Activated naive CD8-positive, alpha-beta T cell treated with anti-CD3 and anti-CD28 coated beads, Interleukin-2, amount 50 U/mL, for 24 hours (primary cell): ENCODE results near the gene ANO10.
"Not testable (repeated sequence)": the region's sequence is repeated elsewhere in the genome, so short reads cannot be mapped to it uniquely, and the experiment has no call there.

ENCODE experiments used
- ATAC-seq: fragments of 150-1000 bp; cut with Tn5 transposase; one replicate; pipeline ENCODE4 v1.10.0; 2021
- DNase-seq: peaks from one replicate; pipeline ENCODE4 v3.0.0; 2021
- H3K27ac Mint-ChIP-seq: one replicate; pipeline ENCODE4 v1.8.0; 2021; ENCODE audit warnings: mild to moderate bottlenecking, mixed read lengths
- H3K27me3 Mint-ChIP-seq: one replicate; pipeline ENCODE4 v1.8.0; 2021; ENCODE audit warnings: mixed read lengths
- H3K36me3 Mint-ChIP-seq: one replicate; pipeline ENCODE4 v1.8.0; 2021; ENCODE audit warnings: low read depth, mixed read lengths
- H3K4me1 Mint-ChIP-seq: one replicate; pipeline ENCODE4 v1.8.0; 2021; ENCODE audit warnings: mixed read lengths
- H3K4me3 Mint-ChIP-seq: one replicate; pipeline ENCODE4 v1.8.0; 2021; ENCODE audit warnings: mild to moderate bottlenecking, moderate library complexity, mixed read lengths
- H3K9me3 Mint-ChIP-seq: one replicate; pipeline ENCODE4 v1.8.0; 2021; ENCODE audit warnings: mixed read lengths

ANO10 gene

GRCh38 chr3:43621656-43622432 is at the start of gene ANO10:
ANO10 (minus strand) TSS chr3:43622011; CDS start chr3:43605852, 16,159 bp downstream.
- Mint-ChIP-seq H3K27me3 (no peaks in the 10 kb centered on the region), H3K4me1 (peaks cover 18% of the 10 kb centered on the region), H3K36me3 (no peaks in the 10 kb centered on the region)

GRCh38 chr3:43670635-43671522 is 49.1 kb upstream of the ANO10 start:
- DNase-seq = no peak

More at GRCh38 chr3:43621656-43622432, at the start of gene ANO10:
- Mint-ChIP-seq H3K9me3 (no peaks in the 10 kb centered on the region), H3K4me3 (peak within 1 kb of the TSS; percentile 86), H3K27ac (peak within 1 kb of the TSS; percentile 75)
- peak; percentile 99 for DNase-seq
- peak; percentile 95 for ATAC-seq

GRCh38 chr3:43665011-43665410 is 43.2 kb upstream of the ANO10 start:
- H3K4me1 Mint-ChIP-seq, ATAC-seq, H3K27ac Mint-ChIP-seq, H3K36me3 Mint-ChIP-seq, H3K9me3 Mint-ChIP-seq, DNase-seq, H3K4me3 Mint-ChIP-seq: not testable (repeated sequence)
- peaks cover 12% of the 10 kb centered on the region for H3K27me3 Mint-ChIP-seq

More at GRCh38 chr3:43670635-43671522, 49.1 kb upstream of the ANO10 start:
- ATAC-seq = no peak
- Mint-ChIP-seq H3K27ac (no peak overlapping the region), H3K36me3 (no peaks in the 10 kb centered on the region), H3K27me3 (peaks cover 17% of the 10 kb centered on the region), H3K4me3 (no peak overlapping the region), H3K4me1 (no peaks in the 10 kb centered on the region), H3K9me3 (no peaks in the 10 kb centered on the region)

- not testable (repeated sequence) for ATAC-seq, H3K36me3 Mint-ChIP-seq, H3K4me1 Mint-ChIP-seq, H3K4me3 Mint-ChIP-seq, H3K27ac Mint-ChIP-seq, H3K9me3 Mint-ChIP-seq, DNase-seq, H3K27me3 Mint-ChIP-seq
Measured at GRCh38 chr3:43661376-43661775, 39.6 kb upstream of the ANO10 start.

- no peaks in the 10 kb centered on the region for H3K4me1 Mint-ChIP-seq
- no peak overlapping the region for H3K4me3 Mint-ChIP-seq
- no peak for DNase-seq
Measured at GRCh38 chr3:43659250-43659880, 37.6 kb upstream of the ANO10 start.

GRCh38 chr3:43656390-43656789 is 34.6 kb upstream of the ANO10 start:
- ATAC-seq, H3K36me3 Mint-ChIP-seq, H3K9me3 Mint-ChIP-seq, H3K4me3 Mint-ChIP-seq, DNase-seq, H3K4me1 Mint-ChIP-seq, H3K27me3 Mint-ChIP-seq, H3K27ac Mint-ChIP-seq: not testable (repeated sequence)

More at GRCh38 chr3:43659250-43659880, 37.6 kb upstream of the ANO10 start:
- Mint-ChIP-seq H3K36me3 (no peaks in the 10 kb centered on the region), H3K9me3 (no peaks in the 10 kb centered on the region), H3K27ac (no peak overlapping the region), H3K27me3 (no peaks in the 10 kb centered on the region)
- no peak for ATAC-seq

- Mint-ChIP-seq H3K9me3 (no peaks in the 10 kb centered on the region), H3K36me3 (no peaks in the 10 kb centered on the region), H3K27ac (no peak overlapping the region), H3K4me3 (no peak overlapping the region), H3K27me3 (peaks cover 6% of the 10 kb centered on the region), H3K4me1 (no peaks in the 10 kb centered on the region)
- ATAC-seq (no peak), DNase-seq (no peak)
Measured at GRCh38 chr3:43650345-43650744, 28.5 kb upstream of the ANO10 start.

- DNase-seq = no peak
- H3K27ac Mint-ChIP-seq = no peak overlapping the region
- H3K4me3 Mint-ChIP-seq = no peak overlapping the region
- peaks cover 6% of the 10 kb centered on the region for H3K27me3 Mint-ChIP-seq
- no peak for ATAC-seq
- H3K36me3 Mint-ChIP-seq = no peaks in the 10 kb centered on the region
- H3K4me1 Mint-ChIP-seq = no peaks in the 10 kb centered on the region
- no peaks in the 10 kb centered on the region for H3K9me3 Mint-ChIP-seq
Measured at GRCh38 chr3:43649365-43649968, 27.7 kb upstream of the ANO10 start.

- H3K27me3 Mint-ChIP-seq = peaks cover 6% of the 10 kb centered on the region
- H3K36me3 Mint-ChIP-seq = no peaks in the 10 kb centered on the region
- H3K9me3 Mint-ChIP-seq = no peaks in the 10 kb centered on the region
- DNase-seq (no peak), ATAC-seq (no peak)
- H3K4me3 Mint-ChIP-seq = no peak overlapping the region
- H3K4me1 Mint-ChIP-seq = no peaks in the 10 kb centered on the region
- H3K27ac Mint-ChIP-seq = no peak overlapping the region
Measured at GRCh38 chr3:43648957-43649356, 27.1 kb upstream of the ANO10 start.

- ATAC-seq (no peak), DNase-seq (no peak)
- Mint-ChIP-seq H3K36me3 (no peaks in the 10 kb centered on the region), H3K27ac (no peak overlapping the region), H3K4me3 (no peak overlapping the region), H3K9me3 (no peaks in the 10 kb centered on the region), H3K27me3 (peaks cover 6% of the 10 kb centered on the region), H3K4me1 (no peaks in the 10 kb centered on the region)
Measured at GRCh38 chr3:43647331-43648166, 25.7 kb upstream of the ANO10 start.

GRCh38 chr3:43644443-43644842 is 22.6 kb upstream of the ANO10 start:
- Mint-ChIP-seq H3K4me3 (no peak overlapping the region), H3K27me3 (peaks cover 9% of the 10 kb centered on the region), H3K27ac (no peak overlapping the region), H3K9me3 (no peaks in the 10 kb centered on the region), H3K36me3 (no peaks in the 10 kb centered on the region), H3K4me1 (no peaks in the 10 kb centered on the region)
- DNase-seq = no peak
- no peak for ATAC-seq

- no peak for ATAC-seq
- Mint-ChIP-seq H3K9me3 (no peaks in the 10 kb centered on the region), H3K27ac (no peak overlapping the region), H3K27me3 (peaks cover 6% of the 10 kb centered on the region), H3K36me3 (no peaks in the 10 kb centered on the region), H3K4me3 (no peak overlapping the region), H3K4me1 (peaks cover 6% of the 10 kb centered on the region)
- no peak for DNase-seq
Measured at GRCh38 chr3:43641306-43642114, 19.7 kb upstream of the ANO10 start.

GRCh38 chr3:43640681-43641080 is 18.9 kb upstream of the ANO10 start:
- Mint-ChIP-seq H3K4me1 (peaks cover 6% of the 10 kb centered on the region), H3K9me3 (no peaks in the 10 kb centered on the region), H3K27me3 (peaks cover 6% of the 10 kb centered on the region), H3K4me3 (no peak overlapping the region), H3K27ac (no peak overlapping the region), H3K36me3 (no peaks in the 10 kb centered on the region)
- DNase-seq (no peak), ATAC-seq (no peak)
